Muscle layer of colon (tissue), 2 donors: ENCODE measurements around the gene CSNK1G2.
A peak's percentile ranks its signal among the peaks of the same experiment; 100 is the strongest.

Source experiments
- H3K27ac ChIP-seq: one replicate; pipeline ENCODE4 v1.7.0; 2013; ENCODE audit warnings: low read depth, mild to moderate bottlenecking, low read length, moderate library complexity
- H3K27me3 ChIP-seq, 2 donors: one replicate each; pipeline ENCODE4 v1.7.0; 2013; ENCODE audit warnings: low read length in 2 of 2, mild to moderate bottlenecking in 2 of 2; ENCODE audit not compliant: insufficient read depth in 2 of 2, control insufficient read depth in 1 of 2
- H3K36me3 ChIP-seq: one replicate; pipeline ENCODE4 v1.7.0; 2013; ENCODE audit warnings: mild to moderate bottlenecking, low read length; ENCODE audit not compliant: insufficient read depth
- H3K4me1 ChIP-seq: one replicate; pipeline ENCODE4 v1.7.0; 2013; ENCODE audit warnings: mild to moderate bottlenecking, low read length; ENCODE audit not compliant: insufficient read depth
- H3K4me3 ChIP-seq, 2 donors: one replicate each; pipeline ENCODE4 v1.7.0; 2013; ENCODE audit warnings: low read length in 2 of 2, low read depth in 1 of 2, mild to moderate bottlenecking in 1 of 2, moderate library complexity in 1 of 2
- H3K9ac ChIP-seq: one replicate; pipeline ENCODE4 v1.7.0; 2013; ENCODE audit warnings: low read length
- H3K9me3 ChIP-seq: one replicate; pipeline ENCODE4 v1.7.0; 2013; ENCODE audit warnings: mild to moderate bottlenecking, low read length
- donor health status: abdominal sarcoma.
- donor health status: Adenocarcinoma of cecum.

The CSNK1G2 gene

GRCh38 chr19:1935484-1936208, 5.3 kb upstream of the CSNK1G2 start:
- Histone ChIP-seq H3K9me3 (no peaks in the 10 kb centered on the region), H3K27ac (no peak overlapping the region), H3K4me3 (no peak overlapping the region), H3K9ac (no peak overlapping the region), H3K4me1 (peaks cover 7% of the 10 kb centered on the region), H3K27me3 (peaks cover 0 to 7% of the 10 kb centered on the region in 2 donors), H3K36me3 (no peaks in the 10 kb centered on the region)

- no peaks in the 10 kb centered on the region for H3K9me3 ChIP-seq
- no peak overlapping the region for H3K4me3 ChIP-seq
- H3K9ac ChIP-seq, result no peak overlapping the region
- H3K27ac ChIP-seq, result no peak overlapping the region
- peaks cover 0 to 6% of the 10 kb centered on the region in 2 donors for H3K27me3 ChIP-seq
- peaks cover 7% of the 10 kb centered on the region for H3K4me1 ChIP-seq
- H3K36me3 ChIP-seq, result no peaks in the 10 kb centered on the region
Measured at GRCh38 chr19:1936430-1936829, 4.5 kb upstream of the CSNK1G2 start.

GRCh38 chr19:1936916-1937610, 3.9 kb upstream of the CSNK1G2 start:
- no peak overlapping the region for H3K27ac ChIP-seq
- no peak overlapping the region for H3K9ac ChIP-seq
- peaks cover 7% of the 10 kb centered on the region for H3K4me1 ChIP-seq
- no peak overlapping the region for H3K4me3 ChIP-seq
- no peaks in the 10 kb centered on the region for H3K9me3 ChIP-seq
- no peaks in the 10 kb centered on the region for H3K27me3 ChIP-seq
- no peaks in the 10 kb centered on the region for H3K36me3 ChIP-seq

DNA sequence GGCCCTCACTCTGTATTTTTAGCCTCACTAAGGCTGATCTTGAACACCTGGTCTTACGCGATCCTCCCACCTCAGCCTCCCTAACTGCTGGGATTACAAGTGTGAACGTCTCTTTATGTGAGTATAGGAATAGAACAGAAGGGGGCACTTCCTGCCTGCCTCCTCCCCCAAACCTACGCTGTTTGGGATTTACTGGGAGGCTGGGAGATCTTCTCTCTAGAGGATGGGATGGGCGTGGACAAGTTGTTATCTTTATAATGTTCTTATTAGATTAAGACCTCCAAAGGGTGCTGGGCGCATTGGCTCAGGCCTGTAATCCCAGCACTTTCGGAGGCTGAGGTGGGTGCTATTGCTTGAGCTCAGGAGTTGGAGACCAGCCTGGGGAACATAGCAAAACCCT, 2.9 kb upstream of the CSNK1G2 start:
- H3K9ac ChIP-seq, result no peak overlapping the region
- H3K27me3 ChIP-seq, result no peaks in the 10 kb centered on the region
- no peaks in the 10 kb centered on the region for H3K36me3 ChIP-seq
- H3K27ac ChIP-seq, result no peak overlapping the region
- H3K9me3 ChIP-seq, result no peaks in the 10 kb centered on the region
- H3K4me3 ChIP-seq, result no peak overlapping the region
- H3K4me1 ChIP-seq, result peaks cover 16% of the 10 kb centered on the region

- no peaks in the 10 kb centered on the region for H3K9me3 ChIP-seq
- peak overlapping the region; percentile 77 to 95 for H3K4me3 ChIP-seq
- H3K9ac ChIP-seq, result peak overlapping the region; percentile 58
- H3K4me1 ChIP-seq, result peaks cover 22% of the 10 kb centered on the region
- H3K36me3 ChIP-seq, result no peaks in the 10 kb centered on the region
- H3K27me3 ChIP-seq, result no peaks in the 10 kb centered on the region
- peak overlapping the region; percentile 84 for H3K27ac ChIP-seq
Measured at GRCh38 chr19:1942078-1942933, 1.3 kb downstream of the CSNK1G2 start.

DNA sequence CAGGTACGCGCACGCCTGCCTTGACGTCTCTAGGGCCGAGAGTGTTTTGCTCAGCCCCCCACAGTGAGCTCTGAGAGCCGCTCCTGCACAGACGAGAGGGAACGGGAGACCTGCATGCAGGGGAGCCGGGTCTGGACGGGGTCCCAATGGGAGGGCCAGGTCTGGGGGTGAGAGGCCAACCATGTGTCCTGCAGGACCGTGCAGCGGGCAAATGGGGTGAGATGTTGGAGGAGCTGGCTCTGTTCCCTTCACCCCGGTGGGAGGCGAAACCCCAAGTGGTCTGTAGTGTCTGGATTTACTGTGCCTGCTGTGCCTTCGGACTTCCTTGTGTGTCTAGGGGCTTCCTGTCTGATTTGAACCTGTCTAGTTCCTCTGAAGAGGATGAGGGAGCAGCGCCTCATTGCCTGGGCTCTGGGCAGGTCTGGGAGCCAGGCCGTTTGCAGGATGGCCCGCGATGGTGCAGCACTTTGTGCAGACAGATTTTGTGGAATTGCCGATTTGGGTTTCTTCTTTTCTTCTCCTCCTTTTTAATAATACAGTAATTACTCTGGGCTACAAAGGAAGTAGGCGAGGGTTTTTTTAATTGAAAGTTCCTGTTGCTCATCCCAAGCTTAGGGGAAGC, 2.1 kb downstream of the CSNK1G2 start:
- peak overlapping the region; percentile 84 for H3K27ac ChIP-seq
- H3K4me1 ChIP-seq, result peaks cover 22% of the 10 kb centered on the region
- peak overlapping the region in 1 of 2 donors; percentile 77 for H3K4me3 ChIP-seq

GRCh38 chr19:1943661-1944087, 2.7 kb downstream of the CSNK1G2 start:
- H3K27me3 ChIP-seq, result no peaks in the 10 kb centered on the region
- no peak overlapping the region for H3K9ac ChIP-seq
- H3K4me3 ChIP-seq, result no peak overlapping the region
- H3K36me3 ChIP-seq, result no peaks in the 10 kb centered on the region
- H3K4me1 ChIP-seq, result peaks cover 22% of the 10 kb centered on the region
- H3K9me3 ChIP-seq, result no peaks in the 10 kb centered on the region
- no peak overlapping the region for H3K27ac ChIP-seq

More for the DNA sequence above, 2.1 kb downstream of the CSNK1G2 start:
- H3K36me3 ChIP-seq, result no peaks in the 10 kb centered on the region
- no peak overlapping the region for H3K9ac ChIP-seq
- no peaks in the 10 kb centered on the region for H3K9me3 ChIP-seq
- no peaks in the 10 kb centered on the region for H3K27me3 ChIP-seq

DNA sequence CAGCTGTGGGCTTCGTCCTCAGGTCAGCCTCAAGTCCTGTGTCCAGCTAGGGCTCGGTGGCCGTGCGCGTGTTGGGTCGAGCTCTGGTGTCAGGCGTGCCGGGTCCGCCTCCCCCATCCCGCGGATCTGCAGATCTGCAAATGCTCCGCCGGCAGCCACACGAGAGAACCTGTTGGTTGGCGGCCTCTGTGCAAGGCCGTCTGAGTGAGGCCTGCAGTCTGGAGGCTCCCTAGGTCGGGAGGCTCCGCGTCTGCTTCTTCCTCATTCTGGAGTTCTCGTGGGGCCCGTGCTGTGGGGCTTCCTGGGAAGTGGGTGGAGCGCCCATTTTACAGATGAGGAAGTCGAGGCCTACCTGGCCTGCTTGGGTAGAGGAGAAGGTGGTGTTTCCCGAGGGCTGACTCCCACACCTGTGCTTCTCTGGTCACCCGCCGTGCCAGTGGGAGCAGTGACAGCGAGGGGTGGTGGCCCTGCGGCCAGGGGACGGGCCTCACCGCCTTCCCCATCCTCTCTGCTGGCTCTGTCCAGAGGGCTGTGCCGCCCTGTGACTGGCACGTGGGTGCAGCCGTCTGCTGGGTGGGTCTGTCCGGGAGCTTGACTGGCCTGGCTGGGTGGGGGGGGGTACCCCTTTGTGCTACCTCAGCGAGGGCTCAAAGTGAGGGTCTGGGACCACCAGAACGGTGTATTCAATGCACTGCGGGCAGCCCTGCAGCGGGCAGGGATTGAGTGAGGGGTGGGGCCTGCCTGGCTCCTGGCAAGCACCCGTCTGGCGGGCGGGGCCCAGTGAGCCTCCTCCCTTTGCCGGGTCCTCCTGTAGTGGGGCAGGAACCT, 3.3 kb downstream of the CSNK1G2 start:
- Histone ChIP-seq H3K9ac (no peak overlapping the region), H3K36me3 (no peaks in the 10 kb centered on the region), H3K4me3 (no peak overlapping the region), H3K4me1 (peaks cover 22% of the 10 kb centered on the region), H3K27ac (no peak overlapping the region), H3K27me3 (no peaks in the 10 kb centered on the region), H3K9me3 (no peaks in the 10 kb centered on the region)

DNA sequence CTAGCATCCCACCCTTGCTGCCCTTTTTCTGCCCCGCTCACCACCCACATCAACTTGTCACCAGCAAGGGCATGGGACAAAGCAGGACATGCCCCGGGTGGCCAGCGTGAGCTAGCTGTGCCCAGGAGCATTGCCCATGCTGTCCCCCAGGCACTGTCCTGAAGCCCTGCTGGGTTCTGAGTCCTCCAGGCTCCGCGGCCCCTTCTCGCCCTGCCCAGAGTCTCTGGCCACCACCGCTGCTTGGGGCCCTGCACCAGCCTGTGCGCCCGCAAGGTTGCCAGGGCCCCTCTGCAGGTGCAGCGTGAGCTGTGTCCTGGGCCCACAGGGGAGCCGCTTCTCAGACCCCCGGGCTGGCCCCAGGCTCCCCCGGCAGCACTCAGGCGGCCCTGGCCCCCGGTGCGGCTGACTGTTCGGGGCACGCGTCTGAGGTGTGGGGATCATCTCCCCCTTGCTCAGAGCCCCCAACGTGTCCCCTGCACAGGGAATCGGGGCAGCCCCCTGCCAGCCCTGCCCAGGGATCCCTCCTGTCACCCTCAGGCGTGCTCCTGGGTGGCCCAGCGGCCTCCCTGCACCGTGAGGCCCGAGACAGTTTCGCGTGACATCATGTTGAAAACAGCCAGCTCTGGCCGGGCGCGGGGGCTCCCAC, 4.1 kb downstream of the CSNK1G2 start:
- Histone ChIP-seq H3K4me3 (no peak overlapping the region), H3K27ac (no peak overlapping the region), H3K27me3 (no peaks in the 10 kb centered on the region), H3K9me3 (no peaks in the 10 kb centered on the region), H3K4me1 (peaks cover 16% of the 10 kb centered on the region), H3K36me3 (no peaks in the 10 kb centered on the region), H3K9ac (no peak overlapping the region)

DNA sequence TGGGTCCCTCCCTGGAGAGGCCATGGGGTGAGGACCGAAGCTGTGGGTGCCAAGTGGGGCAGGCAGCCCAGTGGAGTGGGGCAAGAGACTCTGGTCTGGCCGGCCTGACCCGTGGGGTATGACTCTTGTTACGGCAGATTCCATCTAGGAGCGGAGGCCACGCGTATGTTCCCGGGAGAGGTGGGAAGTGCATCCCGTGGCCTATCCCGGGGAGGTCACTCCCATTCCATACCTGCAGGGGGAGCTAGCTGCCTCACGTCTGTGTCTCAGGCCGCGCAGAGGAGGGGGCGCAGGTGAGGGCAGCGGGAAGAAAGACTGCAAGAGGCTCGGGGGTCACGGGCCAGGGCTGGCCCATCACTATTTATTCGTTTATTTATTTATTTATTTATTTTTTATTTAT, 4.9 kb downstream of the CSNK1G2 start:
- H3K4me3 ChIP-seq, result no peak overlapping the region
- no peak overlapping the region for H3K27ac ChIP-seq
- H3K27me3 ChIP-seq, result no peaks in the 10 kb centered on the region
- no peaks in the 10 kb centered on the region for H3K9me3 ChIP-seq
- no peaks in the 10 kb centered on the region for H3K36me3 ChIP-seq
- peaks cover 15% of the 10 kb centered on the region for H3K4me1 ChIP-seq
- H3K9ac ChIP-seq, result no peak overlapping the region
